Measurements from ENCODE around the gene CDH4. TPM values are rescaled to one million over a fixed set of nuclear protein-coding genes. Genes with fewer than 3 reads are reported as not detected.

CDH4 gene
- total and polyA plus RNA-seq, 4 experiments from 2014 or later: 0.39 to 1.1 (median 0.41) TPM; not detected in 1

GRCh38 chr20:61731363-61732181 is 479.5 kb downstream of the CDH4 start:
- Mint-ChIP-seq H3K27ac (no peak overlapping the region), H3K36me3 (no peaks in the 10 kb centered on the region), H3K4me3 (no peak overlapping the region), H3K4me1 (no peaks in the 10 kb centered on the region), H3K9me3 (no peaks in the 10 kb centered on the region), H3K27me3 (peaks cover 5 to 7% of the 10 kb centered on the region in 2 donors)
- no peak overlapping the region for H3K27ac ChIP-seq (ENCODE audit: low read depth, low read length)
- no peaks in the 10 kb centered on the region for H3K36me3 ChIP-seq (ENCODE audit: insufficient read depth, low read length)
- no peak for DNase-seq
- ChIA-PET CTCF (ENCODE audit: partially characterized antibody) (no interaction called here), POLR2A (ENCODE audit: partially characterized antibody) (no interaction called here)
- intact Hi-C loops (cut with micrococcal nuclease): no loop called here
- no peaks in the 10 kb centered on the region for H3K9me3 ChIP-seq (ENCODE audit: control insufficient read depth in 1 of 2, low read length in 2 of 2)
- H3K4me1 ChIP-seq (ENCODE audit: insufficient read depth, low read length): no peaks in the 10 kb centered on the region
- no peaks in the 10 kb centered on the region for H3K27me3 ChIP-seq (ENCODE audit: insufficient read depth, low read length)
- H3K4me3 ChIP-seq (ENCODE audit: low read length in 2 of 2): no peak overlapping the region

- H3K4me3 Mint-ChIP-seq: no peak overlapping the region
- Histone ChIP-seq H3K36me3 (ENCODE audit: insufficient read depth, low read length) (no peaks in the 10 kb centered on the region), H3K9me3 (ENCODE audit: control insufficient read depth in 1 of 2, low read length in 2 of 2) (no peaks in the 10 kb centered on the region), H3K27ac (ENCODE audit: low read depth, low read length) (no peak overlapping the region), H3K4me1 (ENCODE audit: insufficient read depth, low read length) (no peaks in the 10 kb centered on the region), H3K4me3 (ENCODE audit: low read length in 2 of 2) (no peak overlapping the region), H3K27me3 (ENCODE audit: insufficient read depth, low read length) (no peaks in the 10 kb centered on the region)
- POLR2A ChIA-PET (ENCODE audit: partially characterized antibody): no interaction called here
- no peaks in the 10 kb centered on the region for H3K9me3 Mint-ChIP-seq
- H3K4me1 Mint-ChIP-seq: no peaks in the 10 kb centered on the region
- peaks cover 5 to 7% of the 10 kb centered on the region in 2 donors for H3K27me3 Mint-ChIP-seq
- intact Hi-C loops (cut with micrococcal nuclease): no loop called here
- H3K27ac Mint-ChIP-seq: peak overlapping the region in 1 of 7 donors; percentile 60
- no peaks in the 10 kb centered on the region for H3K36me3 Mint-ChIP-seq
- no peak for DNase-seq
- CTCF ChIA-PET (ENCODE audit: partially characterized antibody): no interaction called here
These were observed 480.6 kb downstream of the CDH4 start for GRCh38 chr20:61732511-61733210.

GRCh38 chr20:61733216-61733615 is 481.2 kb downstream of the CDH4 start:
- H3K27me3 ChIP-seq (ENCODE audit: insufficient read depth, low read length): no peaks in the 10 kb centered on the region
- H3K27ac Mint-ChIP-seq: no peak overlapping the region
- ChIA-PET CTCF (ENCODE audit: partially characterized antibody) (no interaction called here), POLR2A (ENCODE audit: partially characterized antibody) (no interaction called here)
- no peaks in the 10 kb centered on the region for H3K9me3 Mint-ChIP-seq
- H3K4me3 ChIP-seq (ENCODE audit: low read length in 2 of 2): no peak overlapping the region
- H3K4me3 Mint-ChIP-seq: no peak overlapping the region
- intact Hi-C loops (cut with micrococcal nuclease): no loop called here
- no peaks in the 10 kb centered on the region for H3K4me1 ChIP-seq (ENCODE audit: insufficient read depth, low read length)
- H3K27ac ChIP-seq (ENCODE audit: low read depth, low read length): no peak overlapping the region
- no peaks in the 10 kb centered on the region for H3K9me3 ChIP-seq (ENCODE audit: control insufficient read depth in 1 of 2, low read length in 2 of 2)
- H3K27me3 Mint-ChIP-seq: peaks cover 5 to 7% of the 10 kb centered on the region in 2 donors
- no peaks in the 10 kb centered on the region for H3K36me3 ChIP-seq (ENCODE audit: insufficient read depth, low read length)
- no peaks in the 10 kb centered on the region for H3K4me1 Mint-ChIP-seq
- no peaks in the 10 kb centered on the region for H3K36me3 Mint-ChIP-seq
- DNase-seq: no peak

- Histone ChIP-seq H3K9me3 (ENCODE audit: control insufficient read depth in 1 of 2, low read length in 2 of 2) (no peaks in the 10 kb centered on the region), H3K4me1 (ENCODE audit: insufficient read depth, low read length) (no peaks in the 10 kb centered on the region), H3K36me3 (ENCODE audit: insufficient read depth, low read length) (no peaks in the 10 kb centered on the region), H3K27me3 (ENCODE audit: insufficient read depth, low read length) (no peaks in the 10 kb centered on the region), H3K4me3 (ENCODE audit: low read length in 2 of 2) (no peak overlapping the region), H3K27ac (ENCODE audit: low read depth, low read length) (no peak overlapping the region)
- H3K4me3 Mint-ChIP-seq: no peak overlapping the region
- no peaks in the 10 kb centered on the region for H3K36me3 Mint-ChIP-seq
- no peaks in the 10 kb centered on the region for H3K9me3 Mint-ChIP-seq
- no peak overlapping the region for H3K27ac Mint-ChIP-seq
- no peaks in the 10 kb centered on the region for H3K4me1 Mint-ChIP-seq
- peaks cover 5 to 7% of the 10 kb centered on the region in 2 donors for H3K27me3 Mint-ChIP-seq
- no peak for DNase-seq
- ChIA-PET POLR2A (ENCODE audit: partially characterized antibody) (no interaction called here), CTCF (ENCODE audit: partially characterized antibody) (no interaction called here)
- intact Hi-C loops (cut with micrococcal nuclease): no loop called here
These were observed 482.1 kb downstream of the CDH4 start for GRCh38 chr20:61733891-61734732.

GRCh38 chr20:61734733-61735502 is 482.9 kb downstream of the CDH4 start:
- Histone ChIP-seq H3K4me3 (ENCODE audit: low read length in 2 of 2) (no peak overlapping the region), H3K27ac (ENCODE audit: low read depth, low read length) (no peak overlapping the region), H3K27me3 (ENCODE audit: insufficient read depth, low read length) (no peaks in the 10 kb centered on the region), H3K9me3 (ENCODE audit: control insufficient read depth in 1 of 2, low read length in 2 of 2) (no peaks in the 10 kb centered on the region), H3K36me3 (ENCODE audit: insufficient read depth, low read length) (no peaks in the 10 kb centered on the region), H3K4me1 (ENCODE audit: insufficient read depth, low read length) (no peaks in the 10 kb centered on the region)
- CTCF ChIA-PET (ENCODE audit: partially characterized antibody): no interaction called here
- no peaks in the 10 kb centered on the region for H3K36me3 Mint-ChIP-seq
- no peaks in the 10 kb centered on the region for H3K9me3 Mint-ChIP-seq
- no peak overlapping the region for H3K27ac Mint-ChIP-seq
- POLR2A ChIA-PET (ENCODE audit: partially characterized antibody): no interaction called here
- peaks cover 5 to 7% of the 10 kb centered on the region in 2 donors for H3K27me3 Mint-ChIP-seq
- intact Hi-C loops (cut with micrococcal nuclease): no loop called here
- no peaks in the 10 kb centered on the region for H3K4me1 Mint-ChIP-seq
- no peak for DNase-seq
- no peak overlapping the region for H3K4me3 Mint-ChIP-seq

- no peaks in the 10 kb centered on the region for H3K4me1 ChIP-seq (ENCODE audit: insufficient read depth, low read length)
- H3K4me3 ChIP-seq (ENCODE audit: low read length in 2 of 2): no peak overlapping the region
- Mint-ChIP-seq H3K27ac (no peak overlapping the region), H3K27me3 (peaks cover 5 to 7% of the 10 kb centered on the region in 2 donors), H3K4me3 (no peak overlapping the region), H3K4me1 (no peaks in the 10 kb centered on the region), H3K36me3 (no peaks in the 10 kb centered on the region), H3K9me3 (no peaks in the 10 kb centered on the region)
- H3K27me3 ChIP-seq (ENCODE audit: insufficient read depth, low read length): no peaks in the 10 kb centered on the region
- intact Hi-C loops (cut with micrococcal nuclease): no loop called here
- no peak for DNase-seq
- no peaks in the 10 kb centered on the region for H3K36me3 ChIP-seq (ENCODE audit: insufficient read depth, low read length)
- H3K9me3 ChIP-seq (ENCODE audit: control insufficient read depth in 1 of 2, low read length in 2 of 2): no peaks in the 10 kb centered on the region
- ChIA-PET POLR2A (ENCODE audit: partially characterized antibody) (no interaction called here), CTCF (ENCODE audit: partially characterized antibody) (no interaction called here)
- H3K27ac ChIP-seq (ENCODE audit: low read depth, low read length): no peak overlapping the region
These were observed 483.4 kb downstream of the CDH4 start for GRCh38 chr20:61735503-61735785.
